ENCODE data around the gene RNF135. TPM values are rescaled to one million over a fixed set of nuclear protein-coding genes. Genes with fewer than 3 reads are reported as not detected.
"Not testable (repeated sequence)": the region's sequence is repeated elsewhere in the genome, so short reads cannot be mapped to it uniquely, and the experiment has no call there.

The RNF135 gene
- total RNA-seq, 1 donor from 2014 or later, result 10.6 TPM

DNA sequence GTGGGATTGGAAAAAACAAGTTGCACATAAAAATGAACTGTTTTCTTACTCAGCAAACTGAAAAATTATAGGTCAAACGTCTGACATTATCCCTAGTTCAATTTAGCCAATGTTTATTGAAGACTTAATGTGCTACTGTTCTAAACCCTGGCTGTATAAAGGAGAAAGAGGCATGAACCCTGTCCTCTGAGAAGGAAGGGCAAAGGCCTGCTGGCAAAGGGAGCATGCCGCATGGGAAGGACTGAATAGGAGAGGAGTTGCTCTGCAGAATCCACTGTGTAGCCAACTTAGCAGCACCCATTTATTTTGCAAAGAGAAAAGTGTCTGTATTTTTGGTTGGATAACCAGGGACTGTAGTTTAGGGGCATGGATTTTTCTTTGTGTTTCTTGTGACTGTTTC lies 52.3 kb downstream of the RNF135 start:
- DNase-seq (ENCODE audit: low spot score); H3K27me3 Mint-ChIP-seq (ENCODE audit: insufficient read depth); H3K27ac Mint-ChIP-seq; intact Hi-C loops (cut with micrococcal nuclease); H3K4me3 Mint-ChIP-seq; H3K4me1 Mint-ChIP-seq (ENCODE audit: low read depth); H3K9me3 Mint-ChIP-seq; H3K36me3 Mint-ChIP-seq (ENCODE audit: low read depth): not testable (repeated sequence)

DNA sequence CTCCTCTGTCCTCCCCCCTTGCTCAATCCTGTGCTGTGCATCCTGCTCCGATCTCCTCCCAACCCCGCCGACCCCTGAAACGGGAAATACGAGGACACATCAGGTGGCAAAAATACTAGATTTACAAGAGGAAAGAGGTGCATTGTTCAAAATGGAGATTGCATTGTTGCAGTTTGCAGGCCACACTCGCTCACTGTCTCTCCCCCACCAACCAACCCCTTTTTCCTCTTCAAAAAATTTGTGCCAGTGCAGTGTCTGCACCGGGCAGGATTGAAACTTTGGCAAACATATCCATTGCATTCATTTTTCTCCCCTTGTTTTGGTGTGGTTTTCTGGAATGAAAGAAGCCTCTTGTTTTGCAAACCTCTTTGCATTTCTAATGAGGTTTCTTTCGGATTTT lies 61.0 kb downstream of the RNF135 start:
- Mint-ChIP-seq H3K9me3 (no peaks in the 10 kb centered on the region), H3K27ac (no peak overlapping the region), H3K36me3 (ENCODE audit: low read depth) (no peaks in the 10 kb centered on the region), H3K4me3 (no peak overlapping the region), H3K4me1 (ENCODE audit: low read depth) (no peaks in the 10 kb centered on the region), H3K27me3 (ENCODE audit: insufficient read depth) (no peaks in the 10 kb centered on the region)
- no peak for DNase-seq (ENCODE audit: low spot score)
- intact Hi-C loops (cut with micrococcal nuclease), result no loop called here

DNA sequence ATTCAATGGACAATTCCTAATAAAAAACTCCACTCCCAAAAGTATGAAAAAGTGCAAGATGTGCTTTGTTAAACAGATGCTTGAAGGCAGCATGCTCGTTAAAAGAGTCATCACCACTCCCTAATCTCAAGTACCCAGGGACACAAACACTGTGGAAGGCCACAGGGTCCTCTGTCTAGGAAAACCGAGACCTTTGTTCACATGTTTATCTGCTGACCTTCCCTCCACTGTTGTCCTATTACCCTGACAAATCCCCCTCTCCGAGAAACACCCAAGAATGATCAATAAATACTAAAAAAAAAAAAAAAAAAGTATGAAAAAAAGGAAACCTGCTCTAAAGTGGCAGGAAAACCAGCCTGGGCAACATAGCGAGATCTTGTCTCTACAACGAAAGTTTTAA lies 64.8 kb downstream of the RNF135 start:
- H3K9me3 Mint-ChIP-seq; H3K4me1 Mint-ChIP-seq (ENCODE audit: low read depth); H3K27ac Mint-ChIP-seq; DNase-seq (ENCODE audit: low spot score); H3K27me3 Mint-ChIP-seq (ENCODE audit: insufficient read depth); H3K36me3 Mint-ChIP-seq (ENCODE audit: low read depth); H3K4me3 Mint-ChIP-seq; intact Hi-C loops (cut with micrococcal nuclease): not testable (repeated sequence)

DNA sequence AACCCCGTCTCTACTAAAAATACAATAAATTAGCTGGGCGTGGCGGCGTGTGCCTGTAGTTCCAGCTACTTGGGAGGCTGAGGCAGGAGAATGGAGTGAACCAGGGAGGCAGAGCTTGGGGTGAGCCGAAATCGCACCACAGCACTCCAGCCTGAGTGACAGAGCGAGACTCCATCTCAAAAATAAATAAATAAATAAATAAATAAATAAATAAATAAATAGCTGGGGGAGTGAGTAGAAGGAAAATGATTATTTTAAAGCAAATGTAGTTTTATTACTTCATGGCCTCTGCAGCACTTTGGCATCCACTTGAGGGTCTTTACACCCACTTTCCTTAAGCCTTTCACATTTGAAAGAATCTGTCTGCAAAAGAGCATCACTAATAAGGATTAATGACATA lies 70.0 kb downstream of the RNF135 start:
- H3K4me1 Mint-ChIP-seq (ENCODE audit: low read depth); H3K27me3 Mint-ChIP-seq (ENCODE audit: insufficient read depth); DNase-seq (ENCODE audit: low spot score); H3K36me3 Mint-ChIP-seq (ENCODE audit: low read depth); intact Hi-C loops (cut with micrococcal nuclease); H3K9me3 Mint-ChIP-seq; H3K4me3 Mint-ChIP-seq; H3K27ac Mint-ChIP-seq: not testable (repeated sequence)

DNA sequence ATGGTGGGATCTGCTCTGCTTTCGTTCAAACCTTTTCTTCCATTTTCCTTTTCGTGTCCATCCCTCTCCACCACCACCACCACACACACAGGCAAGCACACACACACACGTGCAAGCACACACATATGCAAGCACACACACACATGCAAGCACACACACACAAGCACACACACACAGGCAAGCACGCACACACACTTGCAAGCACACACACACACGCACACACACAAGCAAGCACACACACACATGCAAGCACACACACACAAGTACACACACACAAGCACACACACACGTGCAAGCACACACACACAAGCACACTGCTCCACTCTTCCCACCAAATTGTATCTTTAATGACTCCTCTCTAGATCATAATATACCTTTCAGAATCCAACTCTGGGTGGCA lies 71.5 kb downstream of the RNF135 start:
- H3K4me1 Mint-ChIP-seq (ENCODE audit: low read depth); H3K27me3 Mint-ChIP-seq (ENCODE audit: insufficient read depth); H3K4me3 Mint-ChIP-seq; H3K27ac Mint-ChIP-seq; DNase-seq (ENCODE audit: low spot score); H3K36me3 Mint-ChIP-seq (ENCODE audit: low read depth); H3K9me3 Mint-ChIP-seq; intact Hi-C loops (cut with micrococcal nuclease): not testable (repeated sequence)

DNA sequence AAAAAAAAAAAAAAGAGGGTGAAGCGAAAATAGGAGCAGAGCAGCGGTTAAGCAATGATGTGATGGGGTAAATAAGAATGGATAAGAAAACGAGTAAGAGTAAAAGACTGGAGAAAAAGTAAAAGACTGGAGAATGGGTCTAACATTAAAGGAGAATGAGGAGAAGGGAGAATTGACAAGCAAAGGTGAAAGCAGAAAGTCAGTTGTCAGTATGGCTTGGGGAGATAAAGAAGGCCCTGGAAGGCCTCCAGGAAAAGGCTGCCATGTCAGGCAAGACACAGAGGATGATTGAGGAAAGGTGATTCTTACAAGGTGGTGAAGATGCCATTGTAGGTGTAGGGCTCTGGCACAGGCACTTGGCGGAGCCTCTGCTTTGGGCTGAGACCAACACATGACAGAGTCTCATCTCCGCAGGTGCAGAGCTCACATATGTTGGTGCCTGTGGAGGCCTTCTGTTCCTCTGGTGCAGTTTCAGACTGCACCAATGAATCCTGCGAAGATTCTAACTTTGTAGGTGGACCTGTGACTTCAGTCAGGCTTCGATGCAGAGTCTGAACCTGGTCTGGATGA lies 76.1 kb downstream of the RNF135 start:
- H3K4me3 Mint-ChIP-seq; H3K4me1 Mint-ChIP-seq (ENCODE audit: low read depth); DNase-seq (ENCODE audit: low spot score); H3K27me3 Mint-ChIP-seq (ENCODE audit: insufficient read depth); H3K27ac Mint-ChIP-seq; H3K36me3 Mint-ChIP-seq (ENCODE audit: low read depth); H3K9me3 Mint-ChIP-seq; intact Hi-C loops (cut with micrococcal nuclease): not testable (repeated sequence)

DNA sequence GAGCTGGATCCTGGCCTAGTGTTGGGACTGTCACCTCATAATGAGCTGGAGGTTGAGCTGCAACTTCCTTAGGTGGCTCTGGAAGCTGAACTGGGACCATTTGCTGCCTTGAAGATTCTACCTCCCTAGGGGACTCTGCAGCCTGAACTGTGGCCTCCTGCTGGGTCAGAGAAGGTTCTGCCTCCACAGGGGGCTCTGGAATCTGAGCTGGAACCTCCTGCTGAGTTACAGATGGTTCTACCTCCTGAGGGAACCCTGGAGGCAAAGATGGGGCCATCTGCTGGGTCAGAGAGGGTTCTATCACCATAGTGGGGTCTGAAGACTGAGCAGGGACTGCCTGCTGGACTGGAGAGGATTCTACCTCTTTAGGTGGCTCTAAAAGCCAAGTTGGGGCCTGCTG lies 77.3 kb downstream of the RNF135 start:
- H3K27me3 Mint-ChIP-seq (ENCODE audit: insufficient read depth), result no peaks in the 10 kb centered on the region
- H3K9me3 Mint-ChIP-seq, result peaks cover 3% of the 10 kb centered on the region
- H3K27ac Mint-ChIP-seq, result no peak overlapping the region

DNA sequence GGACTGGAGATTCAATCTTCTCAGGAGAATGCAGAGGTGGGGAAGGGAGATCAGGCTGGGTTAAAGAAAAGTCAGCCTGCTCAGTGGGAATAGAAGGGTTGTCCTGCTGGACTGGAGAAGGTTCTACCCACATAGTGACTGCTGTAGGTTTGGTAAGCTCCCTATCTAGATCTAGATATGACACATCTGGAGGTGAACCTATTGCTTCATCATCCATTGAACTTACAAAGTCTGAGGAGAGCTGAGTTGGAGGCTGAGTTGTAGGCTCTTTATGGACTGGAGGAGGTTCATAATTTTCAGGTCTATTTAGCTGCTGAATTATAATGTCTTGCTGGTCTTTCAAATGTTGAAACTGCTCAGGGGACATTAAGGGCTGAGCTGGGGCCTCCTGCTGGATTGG lies 77.9 kb downstream of the RNF135 start:
- H3K4me1 Mint-ChIP-seq (ENCODE audit: low read depth), result peaks cover 20% of the 10 kb centered on the region
- intact Hi-C loops (cut with micrococcal nuclease), result no loop called here
- H3K36me3 Mint-ChIP-seq (ENCODE audit: low read depth), result no peaks in the 10 kb centered on the region

More for the DNA sequence above, 77.3 kb downstream of the RNF135 start:
- intact Hi-C loops (cut with micrococcal nuclease), result no loop called here
- peaks cover 20% of the 10 kb centered on the region for H3K4me1 Mint-ChIP-seq (ENCODE audit: low read depth)
- no peaks in the 10 kb centered on the region for H3K36me3 Mint-ChIP-seq (ENCODE audit: low read depth)
- DNase-seq (ENCODE audit: low spot score), result no peak
- H3K4me3 Mint-ChIP-seq, result no peak overlapping the region

More for the DNA sequence above, 77.9 kb downstream of the RNF135 start:
- no peak overlapping the region for H3K4me3 Mint-ChIP-seq
- H3K9me3 Mint-ChIP-seq, result peaks cover 3% of the 10 kb centered on the region
- H3K27ac Mint-ChIP-seq, result no peak overlapping the region
- no peak for DNase-seq (ENCODE audit: low spot score)
- no peaks in the 10 kb centered on the region for H3K27me3 Mint-ChIP-seq (ENCODE audit: insufficient read depth)

Other genes starting within 250 kb of the RNF135 start
- gene CRLF3, start 146.3 kb upstream of the RNF135 start, total RNA-seq, result 45.6 and 49.5 TPM in 2 replicates
- gene ATAD5, start 139.1 kb upstream of the RNF135 start, total RNA-seq, result 26.2 and 28.7 TPM in 2 replicates
- 16.9 and 19.5 TPM in 2 replicates for gene TEFM, start 64.8 kb upstream of the RNF135 start, total RNA-seq
- gene ADAP2, start 49.1 kb upstream of the RNF135 start, total RNA-seq, result 0.75 and 1.1 TPM in 2 replicates
- 30.0 and 31.5 TPM in 2 replicates for gene NF1, start 123.9 kb downstream of the RNF135 start, total RNA-seq

All from activated T-helper 1 cell treated with anti-CD3 and anti-CD28 coated beads, Interleukin-12 subunit alpha, Interleukin-12 subunit beta, Interleukin-2, Interleukin-4 antibody, amounts not matched to agents 30 ng/mL and 10 ng/mL and 1 ng/mL, durations not matched to agents 14 hours and 24 hours and 36 hours (primary cell).